Measurements from ENCODE around the gene TCAP. TPM values are rescaled to one million over a fixed set of nuclear protein-coding genes. Genes with fewer than 3 reads are reported as not detected.

Gene TCAP
- polyA plus RNA-seq, 1 donor from 2014 or later: 3.7 TPM

DNA sequence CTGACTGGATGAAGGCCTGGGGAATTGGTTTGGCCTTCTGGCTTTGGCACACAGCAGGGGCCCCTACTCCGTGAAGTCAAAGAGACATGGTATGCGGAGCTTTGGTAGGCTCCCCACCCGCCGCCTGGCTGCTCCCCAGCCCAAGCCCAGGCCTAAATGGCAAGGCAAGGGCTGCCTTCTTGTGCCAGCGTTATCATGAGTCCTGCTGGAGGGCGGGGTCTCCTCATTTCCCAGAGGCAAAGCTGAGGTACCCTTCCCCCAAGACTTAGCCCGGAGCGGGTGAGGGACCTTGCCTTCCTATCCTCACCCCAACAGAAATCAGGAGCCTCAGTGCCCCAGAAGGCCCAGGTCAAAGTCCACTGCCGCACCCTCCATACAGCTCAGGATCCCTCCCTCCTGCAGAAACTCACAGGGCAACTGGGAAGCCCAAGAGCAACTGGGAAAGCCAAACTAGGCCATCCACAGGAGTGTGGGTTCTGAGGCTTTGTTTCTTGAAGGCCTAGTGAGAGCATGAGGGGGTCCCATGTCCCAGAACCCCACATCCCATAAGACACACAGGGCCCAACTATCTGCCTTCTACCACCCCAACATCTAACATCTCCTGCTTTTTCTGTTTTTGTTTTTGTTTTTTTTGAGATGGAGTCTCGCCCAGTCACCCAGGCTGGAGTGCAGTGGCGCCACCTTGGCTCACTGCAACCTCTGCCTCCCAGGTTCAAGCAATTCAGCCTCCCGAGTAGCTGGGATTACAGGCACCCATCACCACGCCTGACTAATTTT is 13.4 kb downstream of the TCAP start:
- Histone ChIP-seq H3K9ac (ENCODE audit: low read length) (no peak overlapping the region), H3K27ac (ENCODE audit: low read length) (no peak overlapping the region), H4K20me1 (ENCODE audit: insufficient read depth) (no peaks in the 10 kb centered on the region)

DNA sequence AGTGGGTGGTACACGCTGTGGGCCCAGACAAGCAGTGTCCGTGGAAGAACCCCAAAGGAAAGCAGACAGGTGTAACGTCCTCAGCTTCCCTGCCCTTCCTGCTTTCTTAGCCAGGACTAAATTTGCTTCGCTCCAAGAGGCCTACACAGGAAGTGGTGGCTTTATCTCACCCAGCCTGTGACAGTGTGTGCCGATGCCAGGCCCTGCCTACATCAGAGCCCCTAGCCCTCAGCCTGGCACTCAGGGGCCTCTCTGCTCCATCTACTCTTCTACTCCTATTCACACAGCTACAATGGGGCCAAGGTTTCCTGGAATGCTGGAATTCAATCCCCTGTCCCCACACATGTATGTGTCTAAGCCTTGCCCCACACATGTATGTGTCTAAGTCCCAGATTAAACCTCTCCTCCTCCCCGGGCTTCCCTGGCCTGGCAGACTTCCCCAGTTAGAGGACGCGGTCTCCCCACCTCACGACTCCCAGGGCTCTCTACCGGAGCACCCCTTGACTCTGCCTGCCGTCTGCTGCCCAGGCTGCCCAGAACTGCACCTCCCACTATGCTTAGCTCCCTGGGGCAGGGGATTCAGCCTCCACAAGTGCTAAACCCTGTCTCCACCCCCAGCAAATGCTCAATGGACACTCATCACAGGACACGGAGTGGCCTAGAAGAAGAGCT is 14.5 kb downstream of the TCAP start:
- H3K36me3 ChIP-seq (ENCODE audit: insufficient read depth, low read length): no peaks in the 10 kb centered on the region
- no peaks in the 10 kb centered on the region for H3K9me2 ChIP-seq (ENCODE audit: insufficient read depth, low read length)
- no peaks in the 10 kb centered on the region for H3K9me3 ChIP-seq (ENCODE audit: low read length)
- no peaks in the 10 kb centered on the region for H3F3A ChIP-seq (ENCODE audit: insufficient read depth, low read length, poor library complexity, severe bottlenecking)
- no peaks in the 10 kb centered on the region for H3K27me3 ChIP-seq (ENCODE audit: insufficient read depth, low read depth, low read length)
- H3K27ac ChIP-seq (ENCODE audit: low read length): no peak overlapping the region
- H3K4me3 ChIP-seq (ENCODE audit: low read length): no peak overlapping the region
- H2AFZ ChIP-seq (ENCODE audit: low read depth, low read length): no peak overlapping the region
- H4K20me1 ChIP-seq (ENCODE audit: insufficient read depth): no peaks in the 10 kb centered on the region
- H3K79me2 ChIP-seq (replicated peaks; ENCODE audit: insufficient read depth, low read length): no peaks in the 10 kb centered on the region
- no peak overlapping the region for H3K4me2 ChIP-seq (ENCODE audit: low read length)
- H3K9ac ChIP-seq (ENCODE audit: low read length): no peak overlapping the region
- TF ChIP-seq, protein P1, sequence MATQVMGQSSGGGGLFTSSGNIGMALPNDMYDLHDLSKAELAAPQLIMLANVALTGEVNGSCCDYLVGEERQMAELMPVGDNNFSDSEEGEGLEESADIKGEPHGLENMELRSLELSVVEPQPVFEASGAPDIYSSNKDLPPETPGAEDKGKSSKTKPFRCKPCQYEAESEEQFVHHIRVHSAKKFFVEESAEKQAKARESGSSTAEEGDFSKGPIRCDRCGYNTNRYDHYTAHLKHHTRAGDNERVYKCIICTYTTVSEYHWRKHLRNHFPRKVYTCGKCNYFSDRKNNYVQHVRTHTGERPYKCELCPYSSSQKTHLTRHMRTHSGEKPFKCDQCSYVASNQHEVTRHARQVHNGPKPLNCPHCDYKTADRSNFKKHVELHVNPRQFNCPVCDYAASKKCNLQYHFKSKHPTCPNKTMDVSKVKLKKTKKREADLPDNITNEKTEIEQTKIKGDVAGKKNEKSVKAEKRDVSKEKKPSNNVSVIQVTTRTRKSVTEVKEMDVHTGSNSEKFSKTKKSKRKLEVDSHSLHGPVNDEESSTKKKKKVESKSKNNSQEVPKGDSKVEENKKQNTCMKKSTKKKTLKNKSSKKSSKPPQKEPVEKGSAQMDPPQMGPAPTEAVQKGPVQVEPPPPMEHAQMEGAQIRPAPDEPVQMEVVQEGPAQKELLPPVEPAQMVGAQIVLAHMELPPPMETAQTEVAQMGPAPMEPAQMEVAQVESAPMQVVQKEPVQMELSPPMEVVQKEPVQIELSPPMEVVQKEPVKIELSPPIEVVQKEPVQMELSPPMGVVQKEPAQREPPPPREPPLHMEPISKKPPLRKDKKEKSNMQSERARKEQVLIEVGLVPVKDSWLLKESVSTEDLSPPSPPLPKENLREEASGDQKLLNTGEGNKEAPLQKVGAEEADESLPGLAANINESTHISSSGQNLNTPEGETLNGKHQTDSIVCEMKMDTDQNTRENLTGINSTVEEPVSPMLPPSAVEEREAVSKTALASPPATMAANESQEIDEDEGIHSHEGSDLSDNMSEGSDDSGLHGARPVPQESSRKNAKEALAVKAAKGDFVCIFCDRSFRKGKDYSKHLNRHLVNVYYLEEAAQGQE (IDR thresholded peaks at IDR 0.05; ENCODE audit: borderline replicate concordance): no peak
- no peak for TF ChIP-seq MXI1 (conservative IDR thresholded peaks at IDR 0.05; ENCODE audit: poor library complexity, severe bottlenecking)
- TF ChIP-seq RAD21 (conservative IDR thresholded peaks at IDR 0.05): no peak
- no peak for TF ChIP-seq TAF1 (IDR thresholded peaks at IDR 0.05; ENCODE audit: low read depth)
- no peak for TF ChIP-seq POLR2AphosphoS5 (IDR thresholded peaks at IDR 0.05)
- no peak for TF ChIP-seq EZH2 (IDR thresholded peaks at IDR 0.05; ENCODE audit: borderline replicate concordance, insufficient read depth, low read length, poor library complexity, severe bottlenecking)
- TF ChIP-seq, protein P2, sequence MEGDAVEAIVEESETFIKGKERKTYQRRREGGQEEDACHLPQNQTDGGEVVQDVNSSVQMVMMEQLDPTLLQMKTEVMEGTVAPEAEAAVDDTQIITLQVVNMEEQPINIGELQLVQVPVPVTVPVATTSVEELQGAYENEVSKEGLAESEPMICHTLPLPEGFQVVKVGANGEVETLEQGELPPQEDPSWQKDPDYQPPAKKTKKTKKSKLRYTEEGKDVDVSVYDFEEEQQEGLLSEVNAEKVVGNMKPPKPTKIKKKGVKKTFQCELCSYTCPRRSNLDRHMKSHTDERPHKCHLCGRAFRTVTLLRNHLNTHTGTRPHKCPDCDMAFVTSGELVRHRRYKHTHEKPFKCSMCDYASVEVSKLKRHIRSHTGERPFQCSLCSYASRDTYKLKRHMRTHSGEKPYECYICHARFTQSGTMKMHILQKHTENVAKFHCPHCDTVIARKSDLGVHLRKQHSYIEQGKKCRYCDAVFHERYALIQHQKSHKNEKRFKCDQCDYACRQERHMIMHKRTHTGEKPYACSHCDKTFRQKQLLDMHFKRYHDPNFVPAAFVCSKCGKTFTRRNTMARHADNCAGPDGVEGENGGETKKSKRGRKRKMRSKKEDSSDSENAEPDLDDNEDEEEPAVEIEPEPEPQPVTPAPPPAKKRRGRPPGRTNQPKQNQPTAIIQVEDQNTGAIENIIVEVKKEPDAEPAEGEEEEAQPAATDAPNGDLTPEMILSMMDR (IDR thresholded peaks at IDR 0.05; ENCODE audit: poor library complexity, severe bottlenecking): no peak
- TF ChIP-seq SMC3 (conservative IDR thresholded peaks at IDR 0.05; ENCODE audit: poor library complexity): no peak

More for the DNA sequence above, 13.4 kb downstream of the TCAP start:
- Histone ChIP-seq H3K9me3 (ENCODE audit: low read length) (no peaks in the 10 kb centered on the region), H3K36me3 (ENCODE audit: insufficient read depth, low read length) (no peaks in the 10 kb centered on the region), H3K9me2 (ENCODE audit: insufficient read depth, low read length) (no peaks in the 10 kb centered on the region), H3K79me2 (replicated peaks; ENCODE audit: insufficient read depth, low read length) (no peaks in the 10 kb centered on the region), H3F3A (ENCODE audit: insufficient read depth, low read length, poor library complexity, severe bottlenecking) (no peaks in the 10 kb centered on the region), H2AFZ (ENCODE audit: low read depth, low read length) (no peak overlapping the region), H3K4me3 (ENCODE audit: low read length) (no peak overlapping the region), H3K27me3 (ENCODE audit: insufficient read depth, low read depth, low read length) (no peaks in the 10 kb centered on the region), H3K4me2 (ENCODE audit: low read length) (no peak overlapping the region)
- TF ChIP-seq EZH2 (IDR thresholded peaks at IDR 0.05; ENCODE audit: borderline replicate concordance, insufficient read depth, low read length, poor library complexity, severe bottlenecking): no peak
- TF ChIP-seq, protein P1 (IDR thresholded peaks at IDR 0.05; ENCODE audit: borderline replicate concordance): no peak
- TF ChIP-seq, protein P2 (IDR thresholded peaks at IDR 0.05; ENCODE audit: poor library complexity, severe bottlenecking): no peak
- TF ChIP-seq SMC3 (conservative IDR thresholded peaks at IDR 0.05; ENCODE audit: poor library complexity): no peak
- TF ChIP-seq EP300 (conservative IDR thresholded peaks at IDR 0.05; ENCODE audit: poor library complexity, severe bottlenecking): no peak
- no peak for TF ChIP-seq POLR2AphosphoS5 (IDR thresholded peaks at IDR 0.05)
- TF ChIP-seq TAF1 (IDR thresholded peaks at IDR 0.05; ENCODE audit: low read depth): no peak
- no peak for TF ChIP-seq RAD21 (conservative IDR thresholded peaks at IDR 0.05)
- TF ChIP-seq MXI1 (conservative IDR thresholded peaks at IDR 0.05; ENCODE audit: poor library complexity, severe bottlenecking): no peak

Measured in neural cell (in vitro differentiated cells).